IMR-90 (cell line): ENCODE results near the gene ZNF556. TPM values are rescaled to one million over a fixed set of nuclear protein-coding genes. Genes with fewer than 3 reads are reported as not detected.

Experiments used
- ATAC-seq: fragments of 200-7000 bp; cut with Tn5 transposase; 2 replicates; pipeline ENCODE4 v1.9.1; 2020; ENCODE audit warnings: low read depth, mild to moderate bottlenecking, moderate library complexity
- BruUV-seq: library from RNA; stranded (reverse); fragments of 400-500 nt; replicated peaks from 2 replicates; lab custom pipeline; 2021; lab: Mats Ljungman, UMichigan
- CTCF ChIA-PET: fragments of 300-600 bp; formaldehyde crosslinking; extraction: SDS; loops from one replicate; lab custom pipeline; 2021; ENCODE audit warnings: antibody characterized with exemption; lab: Yijun Ruan, JAX
- POLR2A ChIA-PET: fragments of 300-600 bp; sonication (Branson Sonifier 250); formaldehyde crosslinking; loops from one replicate; lab custom pipeline; 2022; ENCODE audit warnings: antibody characterized with exemption; ENCODE audit not compliant: unreplicated experiment; lab: Charles Lee
- DNase-seq: peaks from one replicate; pipeline ENCODE4 v3.0.0; 2013
- H2AFZ ChIP-seq: replicated peaks from 2 replicates; pipeline ENCODE3; 2013; ENCODE audit warnings: low read length, mild to moderate bottlenecking; ENCODE audit not compliant: poor library complexity
- H2AK5ac ChIP-seq: 2 replicates; pipeline ENCODE4 v1.6.1; 2013; ENCODE audit warnings: low read depth, low read length, inconsistent platforms
- H2AK9ac ChIP-seq: replicated peaks from 2 replicates; pipeline ENCODE3; 2013; ENCODE audit warnings: mild to moderate bottlenecking, low read depth, low read length, moderate library complexity; ENCODE audit not compliant: poor library complexity
- H2BK120ac ChIP-seq: 2 replicates; pipeline ENCODE4 v1.6.1; 2013; ENCODE audit warnings: low read depth, low read length, inconsistent platforms
- H2BK15ac ChIP-seq: 3 replicates; pipeline ENCODE4 v1.6.1; 2013; ENCODE audit warnings: low read depth, low read length, inconsistent platforms
- H2BK20ac ChIP-seq: 2 replicates; pipeline ENCODE4 v1.6.1; 2013; ENCODE audit warnings: low read depth, mild to moderate bottlenecking, inconsistent platforms, low read length, moderate library complexity
- H2BK5ac ChIP-seq: 2 replicates; pipeline ENCODE4 v1.6.1; 2013; ENCODE audit warnings: mild to moderate bottlenecking, low read depth, low read length, inconsistent platforms; ENCODE audit not compliant: poor library complexity, severe bottlenecking
- H3K14ac ChIP-seq: replicated peaks from 2 replicates; pipeline ENCODE4 v1.6.1; 2013; ENCODE audit warnings: low read depth, low read length, inconsistent platforms
- H3K18ac ChIP-seq: 2 replicates; pipeline ENCODE4 v1.6.1; 2013; ENCODE audit warnings: low read depth, low read length, control low read depth
- H3K23ac ChIP-seq: 2 replicates; pipeline ENCODE4 v1.6.1; 2013; ENCODE audit warnings: low read depth, low read length, inconsistent platforms
- H3K27ac ChIP-seq: 2 replicates; pipeline ENCODE4 v1.5.1; 2013; ENCODE audit warnings: mild to moderate bottlenecking, control low read depth, low read length; ENCODE audit not compliant: insufficient read depth
- H3K27me3 ChIP-seq: 2 replicates; pipeline ENCODE4 v1.6.1; 2013; ENCODE audit warnings: low read length; ENCODE audit not compliant: control insufficient read depth, insufficient read depth
- H3K36me3 ChIP-seq: 2 replicates; pipeline ENCODE4 v1.6.1; 2013; ENCODE audit warnings: low read length, mixed read lengths; ENCODE audit not compliant: control insufficient read depth, insufficient read depth
- H3K4ac ChIP-seq: 2 replicates; pipeline ENCODE4 v1.6.1; 2013; ENCODE audit warnings: low read depth, low read length, inconsistent platforms
- H3K4me1 ChIP-seq: 2 replicates; pipeline ENCODE4 v1.6.1; 2013; ENCODE audit warnings: low read length, mixed read lengths; ENCODE audit not compliant: control insufficient read depth, insufficient read depth
- H3K4me2 ChIP-seq: 2 replicates; pipeline ENCODE4 v1.6.1; 2013; ENCODE audit warnings: low read depth, mild to moderate bottlenecking, control low read depth, low read length, moderate library complexity
- H3K4me3 ChIP-seq: 2 replicates; pipeline ENCODE4 v1.5.1; 2013; ENCODE audit warnings: low read depth, mild to moderate bottlenecking, control low read depth, low read length, moderate library complexity; ENCODE audit not compliant: insufficient read depth
- H3K56ac ChIP-seq: 2 replicates; pipeline ENCODE4 v1.6.1; 2013; ENCODE audit warnings: low read length, inconsistent platforms; ENCODE audit not compliant: insufficient read depth; ENCODE audit errors: extremely low read depth
- H3K79me1 ChIP-seq, 2 experiments: 2 replicates each; pipeline ENCODE4 v1.6.1; 2013; ENCODE audit warnings: low read length in 2 of 2, inconsistent platforms in 1 of 2, low read depth in 1 of 2
- H3K9ac ChIP-seq: 2 replicates; pipeline ENCODE4 v1.6.1; 2013; ENCODE audit warnings: low read depth, low read length, control low read depth
- H3K9me1 ChIP-seq: 2 replicates; pipeline ENCODE4 v1.6.1; 2013; ENCODE audit warnings: low read length, inconsistent platforms; ENCODE audit not compliant: insufficient read depth
- H3K9me3 ChIP-seq: 2 replicates; pipeline ENCODE4 v1.6.1; 2013; ENCODE audit warnings: low read length; ENCODE audit not compliant: control insufficient read depth, insufficient read depth
- H4K20me1 ChIP-seq: 2 replicates; pipeline ENCODE4 v1.6.1; 2013; ENCODE audit warnings: low read length, inconsistent platforms; ENCODE audit not compliant: insufficient read depth
- H4K5ac ChIP-seq: 2 replicates; pipeline ENCODE4 v1.6.1; 2013; ENCODE audit warnings: mild to moderate bottlenecking, low read depth, low read length, control low read depth
- H4K8ac ChIP-seq, 2 experiments: 2 replicates each; pipeline ENCODE4 v1.6.1; 2013; ENCODE audit warnings: low read depth in 2 of 2, low read length in 2 of 2, control low read depth in 1 of 2, inconsistent platforms in 1 of 2
- H4K91ac ChIP-seq: 2 replicates; pipeline ENCODE4 v1.6.1; 2013; ENCODE audit warnings: low read depth, low read length, inconsistent platforms; ENCODE audit not compliant: insufficient read depth
- MAFK ChIP-seq: IDR thresholded peaks from 2 replicates; pipeline ENCODE4 v1.6.1; 2012; ENCODE audit warnings: low read depth, low read length, improper control_type of control experiment
- whole genome bisulfite sequencing, 2 experiments: methylation state at CpG; one replicate each; pipeline versions ENCODE4 v1.1.5 to v1.1.7; 2013; ENCODE audit warnings: missing lambda C conversion rate in 2 of 2; ENCODE audit not compliant: insufficient read length in 1 of 2; ENCODE audit errors: extremely low coverage in 2 of 2; 5-methylcytosine and 5-hydroxymethylcytosine counted together
- dilution Hi-C: fragments of 300-500 bp; cut with HindIII; formaldehyde crosslinking; loops from one replicate; pipeline ENCODE4 v1.14.3; 2018; ENCODE audit warnings: low sequenced_read_pairs; ENCODE audit not compliant: unreplicated experiment
- in situ Hi-C: fragments of 300-500 bp; cut with MboI; formaldehyde crosslinking; loops from 3 replicates; pipeline ENCODE4 v1.14.3; 2019; ENCODE audit warnings: low sequenced_read_pairs, inconsistent platforms, mixed read lengths
- intact Hi-C: fragments of 100-400 bp; cut with micrococcal nuclease; formaldehyde crosslinking; loops from 2 replicates; pipeline ENCODE4 v1.10.0; 2022
- polyA plus RNA-seq, 3 experiments: library from polyadenylated mRNA; depleted of rRNA; stranded (reverse); fragments of >200 nt; gene quantifications; 2 replicates each; pipeline ENCODE4 v1.2.3, GENCODE V29; 2012; ENCODE audit warnings: low replicate concordance in 1 of 3
- total RNA-seq: library from RNA; depleted of rRNA; stranded (reverse); fragments of >200 nt; gene quantifications from 2 replicates; pipeline ENCODE4 v1.2.3, GENCODE V29; 2012

ZNF556 gene
- total and polyA plus RNA-seq, 2 of the 4 experiments (the other 2 are of a cell fraction): not detected

DNA sequence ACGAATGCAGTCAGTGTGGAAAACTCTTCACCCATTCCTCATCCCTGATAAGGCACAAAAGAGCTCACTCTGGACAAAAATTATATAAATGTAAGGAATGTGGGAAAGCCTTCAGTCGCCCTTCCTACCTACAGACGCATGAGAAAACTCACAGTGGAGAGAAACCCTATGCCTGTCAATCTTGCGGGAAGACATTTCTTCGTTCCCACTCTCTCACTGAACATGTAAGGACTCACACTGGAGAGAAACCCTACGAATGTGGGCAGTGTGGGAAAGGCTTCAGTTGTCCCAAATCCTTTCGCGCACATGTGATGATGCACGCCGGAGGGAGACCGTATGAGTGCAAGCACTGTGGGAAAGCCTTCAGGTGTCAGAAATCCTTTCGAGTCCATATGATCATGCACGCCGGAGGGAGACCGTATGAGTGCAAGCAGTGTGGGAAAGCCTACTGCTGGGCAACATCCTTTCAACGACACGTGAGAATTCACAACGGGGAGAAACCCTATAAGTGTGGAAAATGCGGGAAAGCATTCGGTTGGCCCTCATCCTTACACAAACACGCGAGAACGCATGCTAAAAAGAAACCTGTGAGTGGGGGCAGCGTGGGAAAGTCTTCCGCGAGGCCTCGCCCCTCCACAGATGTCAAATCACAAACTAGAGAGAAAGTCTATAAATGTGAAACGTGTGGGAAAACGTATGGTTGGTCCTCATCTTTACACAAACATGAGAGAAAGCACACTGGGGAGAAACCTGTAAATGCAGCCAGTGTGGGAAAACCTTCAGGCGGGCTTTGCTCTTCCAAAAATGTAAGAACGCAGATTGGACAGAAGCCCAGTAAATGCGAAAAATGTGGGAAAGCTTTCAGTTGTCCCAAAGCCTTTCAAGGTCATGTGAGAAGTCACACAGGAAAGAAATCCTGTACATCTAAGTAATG lies 10.5 kb downstream of the ZNF556 start:
- Histone ChIP-seq H3K4ac (no peak overlapping the region), H3K4me3 (no peak overlapping the region), H2AK9ac (no peak overlapping the region), H4K20me1 (no peaks in the 10 kb centered on the region), H3K56ac (no peak overlapping the region), H2AFZ (no peak overlapping the region), H2BK5ac (no peak overlapping the region), H3K27me3 (no peaks in the 10 kb centered on the region), H3K4me2 (no peak overlapping the region), H2AK5ac (no peak overlapping the region), H3K9me1 (no peaks in the 10 kb centered on the region), H3K36me3 (no peaks in the 10 kb centered on the region), H3K27ac (no peak overlapping the region), H3K9me3 (peaks cover 20% of the 10 kb centered on the region), H2BK120ac (no peak overlapping the region), H3K18ac (no peak overlapping the region), H3K4me1 (no peaks in the 10 kb centered on the region), H2BK15ac (no peak overlapping the region), H3K23ac (no peak overlapping the region), H3K9ac (no peak overlapping the region), H2BK20ac (no peak overlapping the region), H3K14ac (no peak overlapping the region), H4K91ac (no peak overlapping the region), H4K8ac (no peak overlapping the region), H4K5ac (no peak overlapping the region), H3K79me1 (no peaks in the 10 kb centered on the region)
- DNase-seq: no peak
- no peak for ATAC-seq
- intact Hi-C loops (no loop called here), dilution Hi-C loops (no loop called here), in situ Hi-C loops (no loop called here)
- BruUV-seq: no TSS peak
- 95% methylated on average over 9 of the region's 32 CpGs; no CpG with 5 or more reads in 1 of the 2 experiments for WGBS, 2 experiments
- ChIA-PET CTCF (no interaction called here), POLR2A (no interaction called here)
- no peak for TF ChIP-seq MAFK
